ENCODE measurements around the gene GPR15LG.

The GPR15LG gene

GRCh38 chr10:84233940-84234339 is 60.3 kb downstream of the GPR15LG start:
- H3K27ac ChIP-seq: no peak overlapping the region
- TF ChIP-seq CTCF (conservative IDR thresholded peaks at IDR 0.05): no peak

- no peak for TF ChIP-seq ZFX (IDR thresholded peaks at IDR 0.05)
- no peak for TF ChIP-seq CTCF (conservative IDR thresholded peaks at IDR 0.05)
- no peak overlapping the region for H3K27ac ChIP-seq
Observed at GRCh38 chr10:84234479-84234878, 60.9 kb downstream of the GPR15LG start.
